H1 (cell line): Measurements from ENCODE around the gene MIPEP. TPM values are rescaled to one million over a fixed set of nuclear protein-coding genes. Genes with fewer than 3 reads are reported as not detected.

ENCODE experiments used
- CTCF ChIA-PET: fragments of 300-600 bp; sonication (Branson Sonifier 250); formaldehyde crosslinking; loops from one replicate; lab custom pipeline; 2021; ENCODE audit not compliant: partially characterized antibody; lab: Charles Lee
- POLR2A ChIA-PET: fragments of 300-600 bp; sonication (Branson Sonifier 250); formaldehyde crosslinking; loops from one replicate; lab custom pipeline; 2021; ENCODE audit warnings: inconsistent platforms; ENCODE audit not compliant: partially characterized antibody; lab: Charles Lee
- DNase-seq, 2 experiments: peaks; one replicate each; pipeline versions ENCODE4 v3.0.0 to v3.0.0-alpha.2; 2010 to 2022; ENCODE audit warnings: low spot score in 2 of 2, low read depth in 1 of 2, mixed read lengths in 1 of 2
- FAIRE-seq: peaks from 2 replicates; lab custom pipeline; 2011; peaks lifted over from hg19 to GRCh38; lab: Jason Lieb, UNC
- H2AFZ ChIP-seq: 2 replicates; pipeline ENCODE4 v1.8.1; 2012; ENCODE audit warnings: low read length, inconsistent platforms
- H2AK5ac ChIP-seq: 2 replicates; pipeline ENCODE4 v1.6.1; 2013; ENCODE audit warnings: low read depth, low read length
- H2BK120ac ChIP-seq: replicated peaks from 2 replicates; pipeline ENCODE3; 2013; ENCODE audit warnings: low read depth, low read length, inconsistent platforms
- H2BK12ac ChIP-seq: 2 replicates; pipeline ENCODE4 v1.6.1; 2013; ENCODE audit warnings: low read depth, low read length
- H2BK15ac ChIP-seq: 2 replicates; pipeline ENCODE4 v1.6.1; 2013; ENCODE audit warnings: low read length
- H2BK20ac ChIP-seq: 2 replicates; pipeline ENCODE4 v1.6.1; 2013; ENCODE audit warnings: low read length
- H2BK5ac ChIP-seq: 2 replicates; pipeline ENCODE4 v1.6.1; 2013; ENCODE audit warnings: low read depth, low read length
- H3K14ac ChIP-seq: 2 replicates; pipeline ENCODE4 v1.6.1; 2013; ENCODE audit warnings: inconsistent platforms; ENCODE audit not compliant: insufficient read length
- H3K18ac ChIP-seq: 2 replicates; pipeline ENCODE4 v1.6.1; 2013; ENCODE audit warnings: low read length; ENCODE audit errors: extremely low read depth
- H3K23ac ChIP-seq: 2 replicates; pipeline ENCODE4 v1.6.1; 2013; ENCODE audit warnings: inconsistent platforms; ENCODE audit not compliant: insufficient read length
- H3K23me2 ChIP-seq: 2 replicates; pipeline ENCODE4 v1.6.1; 2013; ENCODE audit warnings: low read depth, low read length
- H3K27ac ChIP-seq: 2 replicates; pipeline ENCODE4 v1.6.1; 2011; ENCODE audit warnings: low read depth, low read length, inconsistent platforms
- H3K27me3 ChIP-seq, 4 experiments: replicated peaks in 1 of 4; 1 replicate in 1 of 4; 2 replicates in 3 of 4; pipeline versions ENCODE4 v1.6.1 to v1.8.1; 2011 to 2013; ENCODE audit warnings: low read length in 3 of 4, mild to moderate bottlenecking in 3 of 4, inconsistent platforms in 2 of 4, mixed read lengths in 2 of 4, moderate library complexity in 1 of 4; ENCODE audit not compliant: control insufficient read depth in 3 of 4, insufficient read depth in 3 of 4; ENCODE audit errors: extremely low read depth in 1 of 4
- H3K36me3 ChIP-seq, 4 experiments: 2 replicates each; pipeline versions ENCODE4 v1.6.1 to v1.8.1; 2011 to 2013; ENCODE audit warnings: mild to moderate bottlenecking in 4 of 4, low read length in 3 of 4, moderate library complexity in 2 of 4, control low read depth in 1 of 4, inconsistent platforms in 1 of 4; ENCODE audit not compliant: insufficient read depth in 4 of 4, control insufficient read depth in 2 of 4
- H3K4ac ChIP-seq: replicated peaks from 2 replicates; pipeline ENCODE3; 2013; ENCODE audit warnings: low read length, low read depth, mixed read lengths, inconsistent platforms; ENCODE audit not compliant: insufficient read length
- H3K4me1 ChIP-seq, 4 experiments: replicated peaks in 1 of 4; 1 replicate in 1 of 4; 2 replicates in 3 of 4; pipeline versions ENCODE4 v1.6.1 to v1.8.1; 2011 to 2013; ENCODE audit warnings: low read length in 3 of 4, inconsistent platforms in 2 of 4, mixed read lengths in 1 of 4; ENCODE audit not compliant: insufficient read depth in 4 of 4, control insufficient read depth in 3 of 4
- H3K4me2 ChIP-seq, 2 experiments: 2 replicates each; pipeline versions ENCODE4 v1.6.1 to v1.8.1; 2011 to 2013; ENCODE audit warnings: low read depth in 2 of 2, low read length in 2 of 2, control low read depth in 1 of 2, inconsistent platforms in 1 of 2, mild to moderate bottlenecking in 1 of 2; ENCODE audit not compliant: insufficient read depth in 1 of 2
- H3K4me3 ChIP-seq, 4 experiments: fragments of 200-600, 300-600 bp in 1 of 4; sonication (generic), shearing (Covaris generic), sonication (Bioruptor Twin) in 1 of 4; 2 replicates each; pipeline versions ENCODE4 v1.5.1 to v1.8.1; 2011 to 2016; ENCODE audit warnings: low read length in 4 of 4, low read depth in 3 of 4, control low read depth in 2 of 4, inconsistent platforms in 2 of 4, mild to moderate bottlenecking in 2 of 4, mixed read lengths in 1 of 4, moderate library complexity in 1 of 4; ENCODE audit not compliant: insufficient read depth in 2 of 4; ENCODE audit errors: extremely low read depth in 1 of 4
- H3K56ac ChIP-seq: replicated peaks from 2 replicates; pipeline ENCODE3; 2013; ENCODE audit warnings: low read depth, mild to moderate bottlenecking, mixed read lengths, low read length, inconsistent platforms; ENCODE audit not compliant: insufficient read length
- H3K79me1 ChIP-seq: 2 replicates; pipeline ENCODE4 v1.6.1; 2013; ENCODE audit warnings: low read depth, low read length, control low read depth
- H3K79me2 ChIP-seq, 2 experiments: 2 replicates each; pipeline versions ENCODE4 v1.6.1 to v1.8.1; 2012 to 2013; ENCODE audit warnings: low read length in 2 of 2, mild to moderate bottlenecking in 2 of 2, inconsistent platforms in 1 of 2; ENCODE audit not compliant: insufficient read depth in 2 of 2, control insufficient read depth in 1 of 2
- H3K9ac ChIP-seq, 4 experiments: replicated peaks in 1 of 4; 1 replicate in 1 of 4; 2 replicates in 3 of 4; pipeline versions ENCODE4 v1.6.1 to v1.8.1; 2011 to 2013; ENCODE audit warnings: low read depth in 3 of 4, low read length in 3 of 4, control low read depth in 2 of 4, mild to moderate bottlenecking in 2 of 4, moderate library complexity in 2 of 4, inconsistent platforms in 1 of 4; ENCODE audit errors: extremely low read depth in 1 of 4
- H3K9me3 ChIP-seq, 2 experiments: 2 replicates each; pipeline versions ENCODE4 v1.6.1 to v1.8.1; 2012 to 2013; ENCODE audit warnings: mild to moderate bottlenecking in 2 of 2, moderate library complexity in 2 of 2, control low read depth in 1 of 2, inconsistent platforms in 1 of 2, low read depth in 1 of 2, low read length in 1 of 2, mixed read lengths in 1 of 2; ENCODE audit not compliant: insufficient read depth in 2 of 2
- H4K20me1 ChIP-seq, 2 experiments: replicated peaks in 1 of 2; 2 replicates each; pipeline versions ENCODE3 to v1.8.1; 2011 to 2013; ENCODE audit warnings: inconsistent platforms in 2 of 2, low read length in 2 of 2, mild to moderate bottlenecking in 1 of 2; ENCODE audit not compliant: insufficient read depth in 2 of 2, control insufficient read depth in 1 of 2
- H4K5ac ChIP-seq: 2 replicates; pipeline ENCODE4 v1.6.1; 2013; ENCODE audit warnings: low read length, low read depth, mixed read lengths, inconsistent platforms; ENCODE audit not compliant: insufficient read length
- H4K8ac ChIP-seq: 2 replicates; pipeline ENCODE4 v1.8.0; 2013; ENCODE audit warnings: mild to moderate bottlenecking, moderate library complexity, low read length, inconsistent platforms; ENCODE audit not compliant: insufficient read depth; ENCODE audit errors: extremely low read depth
- H4K91ac ChIP-seq: replicated peaks from 2 replicates; pipeline ENCODE3; 2013; ENCODE audit warnings: low read length, mixed read lengths, inconsistent platforms; ENCODE audit not compliant: insufficient read length
- ASH2L ChIP-seq: fragments of 200-600, 300-600 bp; sonication (generic); IDR thresholded peaks from one replicate; pipeline ENCODE4 v1.7.1; 2017; ENCODE audit warnings: low read length
- CEBPB ChIP-seq: IDR thresholded peaks from 2 replicates; pipeline ENCODE4 v1.6.1; 2012; ENCODE audit warnings: low read depth, low read length
- CHD2 ChIP-seq: IDR thresholded peaks from 2 replicates; pipeline ENCODE4 v1.6.1; 2012; ENCODE audit warnings: low read length, improper control_type of control experiment
- CTCF ChIP-seq, 3 experiments: IDR thresholded peaks; 1 replicate in 2 of 3; 2 replicates in 1 of 3; pipeline versions ENCODE4 v1.5.1 to v1.6.1; 2011; ENCODE audit warnings: low read length in 3 of 3, mild to moderate bottlenecking in 3 of 3, inconsistent platforms in 2 of 3, low read depth in 1 of 3, moderate library complexity in 1 of 3; ENCODE audit not compliant: insufficient read depth in 1 of 3; ENCODE audit errors: control extremely low read depth in 1 of 3
- EZH2 ChIP-seq: fragments of 200-600 bp; sonication (generic); IDR thresholded peaks from 2 replicates; pipeline ENCODE4 v1.7.1; 2012; ENCODE audit warnings: low read depth, mild to moderate bottlenecking, moderate library complexity, low read length, inconsistent platforms; ENCODE audit not compliant: severe bottlenecking
- JUN ChIP-seq: IDR thresholded peaks from 2 replicates; pipeline ENCODE4 v1.6.1; 2011; ENCODE audit warnings: low read depth, mild to moderate bottlenecking, improper control_type of control experiment, low read length
- KDM1A ChIP-seq: fragments of 200-600, 300-600 bp; sonication (generic); IDR thresholded peaks from 2 replicates; pipeline ENCODE4 v1.7.1; 2016; ENCODE audit warnings: mild to moderate bottlenecking, low read length, borderline replicate concordance
- NANOG ChIP-seq: IDR thresholded peaks from 2 replicates; pipeline ENCODE4 v1.6.1; 2011; ENCODE audit warnings: low read length, low read depth, mild to moderate bottlenecking, inconsistent platforms; ENCODE audit not compliant: insufficient read depth, poor library complexity, severe bottlenecking
- NRF1 ChIP-seq: IDR thresholded peaks from 2 replicates; pipeline ENCODE4 v1.6.1; 2011; ENCODE audit warnings: mild to moderate bottlenecking, low read depth, low read length, improper control_type of control experiment
- POLR2A ChIP-seq, 2 experiments: IDR thresholded peaks; 1 replicate in 1 of 2; 2 replicates in 1 of 2; pipeline ENCODE4 v1.6.1; 2011; ENCODE audit warnings: low read depth in 2 of 2, low read length in 2 of 2, mild to moderate bottlenecking in 2 of 2; ENCODE audit errors: control extremely low read depth in 1 of 2
- POLR2AphosphoS5 ChIP-seq: IDR thresholded peaks from 2 replicates; pipeline ENCODE4 v1.6.1; 2011; ENCODE audit warnings: low read depth, low read length
- POU5F1 ChIP-seq: IDR thresholded peaks from 2 replicates; pipeline ENCODE4 v1.6.1; 2011; ENCODE audit warnings: low read depth, mild to moderate bottlenecking, low read length, moderate library complexity
- YY1 ChIP-seq: IDR thresholded peaks from 2 replicates; pipeline ENCODE4 v1.6.1; 2011; ENCODE audit warnings: low read depth, mild to moderate bottlenecking, low read length
- WGBS, 2 experiments: shearing (Covaris generic) in 1 of 2; methylation state at CpG; one replicate each; pipeline versions ENCODE4 v1.1.6 to v1.1.7; 2013 to 2015; ENCODE audit warnings: low lambda C conversion rate in 2 of 2, mixed read lengths in 2 of 2, inconsistent platforms in 1 of 2, low coverage in 1 of 2, missing lambda C conversion rate in 1 of 2; ENCODE audit not compliant: insufficient replicate concordance in 2 of 2, insufficient coverage in 1 of 2, insufficient read length in 1 of 2; ENCODE audit errors: extremely low coverage in 1 of 2, missing lambda C conversion rate in 1 of 2; 5-methylcytosine and 5-hydroxymethylcytosine counted together
- polyA plus RNA-seq, 7 experiments: library from polyadenylated mRNA; depleted of rRNA in 3 of 7; stranded (reverse) in 5 of 7; unstranded in 2 of 7; fragments of >200 nt in 5 of 7; fragments of 200-250 nt in 2 of 7; gene quantifications; 1 replicate in 5 of 7; 2 replicates in 1 of 7; 4 replicates in 1 of 7; pipeline versions ENCODE4 v1.2.1 to v1.2.3, GENCODE V29; 2011 to 2013; ENCODE audit warnings: missing spikeins in 2 of 7, mixed read lengths in 2 of 7
- total RNA-seq: library from RNA; stranded (reverse); fragmentation: NEBNext Ultra II Directional; extraction: Animal tissue kit (Norgen Biotek cat#: 25700); gene quantifications from 2 replicates; pipeline ENCODE4 v1.2.1, GENCODE V29; 2021

The MIPEP gene
- total and polyA plus RNA-seq, 2 of the 8 experiments (the other 6 are each of a cell fraction or from before 2014, with no cell fraction given) = 24.0 to 24.2 TPM

GRCh38 chr13:23728807-23729206 lies 160.4 kb downstream of the MIPEP start:
- no peak overlapping the region for H3K14ac ChIP-seq
- DNase-seq = no peak
- H2BK120ac ChIP-seq = no peak overlapping the region
- H3K79me1 ChIP-seq = no peaks in the 10 kb centered on the region
- H3K9ac ChIP-seq = no peak overlapping the region
- H2BK20ac ChIP-seq = no peak overlapping the region
- CTCF ChIA-PET = interaction anchor here (0.9 to 1.4 kb wide), 4 partner anchors 13 to 161 kb away, joined by 3 to 5 read pairs (median 4); partner anchors contain the start of gene MIPEP
- H3K4ac ChIP-seq = no peak overlapping the region
- no peaks in the 10 kb centered on the region for H3K27me3 ChIP-seq
- no peaks in the 10 kb centered on the region for H3K79me2 ChIP-seq
- H2BK12ac ChIP-seq = no peak overlapping the region
- FAIRE-seq = no peak
- H3K23me2 ChIP-seq = no peaks in the 10 kb centered on the region
- H3K18ac ChIP-seq = no peak overlapping the region
- no peak overlapping the region for H2BK5ac ChIP-seq
- H3K4me3 ChIP-seq = no peak overlapping the region
- no peak overlapping the region for H3K27ac ChIP-seq
- H3K36me3 ChIP-seq = no peaks in the 10 kb centered on the region
- no peak overlapping the region for H3K23ac ChIP-seq
- 0 out of 4 replicates have a peak, but pooled peaks cover 0 to 3% of the 10 kb centered on the region in 2 experiments for H3K9me3 ChIP-seq
- WGBS, 2 experiments = 94% methylated on average over 3 of the region's 3 CpGs; no CpG with 5 or more reads in 1 of the 2 experiments
- H4K91ac ChIP-seq = no peak overlapping the region
- POLR2A ChIA-PET = no interaction called here
- H3K56ac ChIP-seq = no peak overlapping the region
- H4K5ac ChIP-seq = no peak overlapping the region
- no peak overlapping the region for H2AFZ ChIP-seq
- no peak overlapping the region for H2AK5ac ChIP-seq
- H3K4me1 ChIP-seq = peaks cover 0 to 2% (median 0%) of the 10 kb centered on the region in 4 experiments; a peak in 2 of 7 replicates
- H4K8ac ChIP-seq = no peak overlapping the region
- H4K20me1 ChIP-seq = no peaks in the 10 kb centered on the region
- H2BK15ac ChIP-seq = no peak overlapping the region
- no peak overlapping the region for H3K4me2 ChIP-seq
- TF ChIP-seq POU5F1 = no peak
- no peak for TF ChIP-seq NANOG
- TF ChIP-seq CEBPB = no peak
- TF ChIP-seq EZH2 = no peak
- no peak for TF ChIP-seq JUN
- no peak for TF ChIP-seq NRF1
- no peak for TF ChIP-seq KDM1A
- TF ChIP-seq CHD2 = no peak
- TF ChIP-seq POLR2AphosphoS5 = no peak
- no peak for TF ChIP-seq YY1
- no peak for TF ChIP-seq POLR2A (IDR thresholded peaks at IDR 0.05; ENCODE audit: control extremely low read depth in 1 of 2, low read depth in 2 of 2, low read length in 2 of 2)
- no peak for TF ChIP-seq CTCF (IDR thresholded peaks at IDR 0.05; ENCODE audit: control extremely low read depth in 1 of 3, insufficient read depth in 1 of 3, low read depth in 1 of 3, low read length in 3 of 3)
- TF ChIP-seq ASH2L = no peak
